GM11168 (cell line): Measurements from ENCODE around the gene GFER.
"Not testable (repeated sequence)": the region's sequence is repeated elsewhere in the genome, so short reads cannot be mapped to it uniquely, and the experiment has no call there.

Experiments used
- in situ Hi-C: fragments of 300-500 bp; cut with MboI; formaldehyde crosslinking; loops from one replicate; pipeline ENCODE4 v1.12.0; 2022; ENCODE audit warnings: low sequenced_read_pairs; ENCODE audit not compliant: unreplicated experiment

The GFER gene

GRCh38 chr16:2019921-2020831, 36.2 kb downstream of the GFER start:
- in situ Hi-C loops: loop anchor here (10.0 to 25.0 kb wide), 2 partner anchors 125 to 467 kb away; partner anchors contain the start of genes RAB26 and TBC1D24

GRCh38 chr16:2022723-2023091, 38.7 kb downstream of the GFER start:
- in situ Hi-C loops: loop anchor here (25.0 kb wide), 1 partner anchor 465 kb away; the partner anchor contains the start of gene TBC1D24

GRCh38 chr16:2023092-2024031, 39.4 kb downstream of the GFER start:
- in situ Hi-C loops: loop anchor here (25.0 kb wide), 1 partner anchor 464 kb away; the partner anchor contains the start of gene TBC1D24

DNA sequence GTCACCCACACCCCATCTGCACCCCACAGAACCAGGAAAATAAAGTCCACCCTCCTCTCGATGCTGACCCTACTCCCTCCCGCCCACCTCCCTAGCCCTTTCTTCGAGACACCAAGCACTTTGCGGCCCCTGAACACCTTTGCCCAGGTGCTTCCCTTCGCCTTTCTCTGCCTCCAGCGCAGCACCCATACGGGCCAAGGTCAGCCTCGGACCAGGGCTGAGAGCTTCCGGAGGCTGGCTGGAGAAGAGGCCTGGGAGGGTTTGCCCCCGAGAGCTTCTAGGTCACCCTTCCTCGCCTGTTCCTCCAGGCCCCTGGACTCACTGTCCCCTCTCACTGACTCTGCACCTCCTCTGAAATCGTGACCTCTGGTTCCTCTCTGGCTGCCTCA, 40.0 kb downstream of the GFER start:
- in situ Hi-C loops: loop anchor here (25.0 kb wide), 1 partner anchor 463 kb away; the partner anchor contains the start of gene TBC1D24

GRCh38 chr16:2025251-2025650, 41.3 kb downstream of the GFER start:
- in situ Hi-C loops: no loop called here

GRCh38 chr16:2025878-2026460, 42.0 kb downstream of the GFER start:
- in situ Hi-C loops: no loop called here

DNA sequence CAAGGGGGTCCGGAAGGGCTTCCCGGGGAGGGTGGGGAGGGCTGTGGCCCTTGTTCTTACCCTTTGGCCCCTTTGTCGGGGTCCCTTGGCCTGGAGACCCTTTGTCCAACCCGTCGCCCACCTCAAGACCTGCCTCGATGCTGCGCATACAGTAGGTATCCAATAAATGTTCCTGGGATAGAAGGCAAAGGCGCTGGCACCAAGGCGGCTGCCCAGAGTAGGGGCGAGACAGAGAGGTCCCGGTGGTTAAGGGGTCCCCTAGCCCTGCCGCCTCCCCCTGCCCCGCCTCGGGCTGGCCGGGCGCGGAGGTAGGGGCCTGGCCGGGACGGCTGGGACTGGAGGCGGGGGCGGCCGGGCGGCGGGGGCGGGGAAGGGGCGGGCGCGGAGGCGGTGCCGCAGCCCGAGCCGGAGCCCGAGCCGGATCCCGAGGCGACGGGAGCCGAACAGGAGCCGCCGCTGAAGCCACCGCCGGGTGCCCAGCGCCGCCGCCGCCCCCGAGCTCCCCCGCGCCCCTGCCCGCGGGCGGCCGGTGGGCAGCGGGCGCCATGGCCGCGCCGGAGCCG, 42.5 kb downstream of the GFER start, which contains the start of gene NHERF2:
NHERF2 (plus strand) TSS at position 442 of the 563 bp plus-strand sequence; CDS start at position 546, 104 bp downstream.
- in situ Hi-C loops: no loop called here

DNA sequence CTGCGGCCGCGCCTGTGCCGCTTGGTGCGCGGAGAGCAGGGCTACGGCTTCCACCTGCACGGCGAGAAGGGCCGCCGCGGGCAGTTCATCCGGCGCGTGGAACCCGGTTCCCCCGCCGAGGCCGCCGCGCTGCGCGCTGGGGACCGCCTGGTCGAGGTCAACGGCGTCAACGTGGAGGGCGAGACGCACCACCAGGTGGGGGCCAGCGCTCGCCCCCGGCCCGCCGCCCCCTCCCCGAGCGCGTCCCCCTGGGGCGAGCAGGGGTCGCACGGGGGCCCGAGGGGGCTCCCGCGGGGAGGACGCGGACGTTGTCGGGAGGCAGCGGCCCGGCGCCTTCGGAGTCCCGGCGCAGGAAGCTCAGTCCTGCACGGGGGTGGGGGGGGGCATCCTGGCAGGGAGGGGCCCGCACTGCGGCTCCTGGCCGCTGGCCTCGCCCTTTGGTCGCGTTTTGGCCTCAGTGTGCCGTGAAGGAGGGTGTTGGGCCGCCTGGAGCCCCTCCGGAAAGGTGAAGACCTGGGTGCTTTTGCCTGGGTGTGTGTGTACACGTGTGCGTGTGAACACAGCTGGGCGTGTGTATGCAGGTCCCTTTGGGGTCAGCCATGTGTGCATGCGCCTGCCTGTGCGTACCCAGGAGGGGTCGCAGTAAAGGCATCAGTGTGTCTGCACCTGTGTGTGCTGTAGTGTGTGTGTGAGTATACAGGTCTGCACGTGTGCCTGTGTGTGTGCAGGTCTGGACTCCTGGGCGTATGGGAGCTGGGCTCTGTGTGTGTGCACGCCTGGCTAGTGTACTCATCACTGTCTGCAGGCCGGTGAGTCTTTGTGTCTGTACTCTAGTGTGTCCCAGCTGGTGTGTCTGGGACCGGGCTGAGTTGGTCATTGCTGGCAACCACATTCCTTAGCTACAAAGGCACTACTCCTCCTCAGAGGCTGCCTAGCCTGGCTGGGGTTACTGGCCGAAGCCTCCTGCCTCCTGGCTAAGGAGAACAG, 43.3 kb downstream of the GFER start:
- in situ Hi-C loops: no loop called here

GRCh38 chr16:2028146-2028545, 44.2 kb downstream of the GFER start:
- in situ Hi-C loops: no loop called here

GRCh38 chr16:2028620-2029220, 44.7 kb downstream of the GFER start:
- in situ Hi-C loops: no loop called here

- in situ Hi-C loops: no loop called here
Observed at GRCh38 chr16:2029350-2029749, 45.4 kb downstream of the GFER start.

DNA sequence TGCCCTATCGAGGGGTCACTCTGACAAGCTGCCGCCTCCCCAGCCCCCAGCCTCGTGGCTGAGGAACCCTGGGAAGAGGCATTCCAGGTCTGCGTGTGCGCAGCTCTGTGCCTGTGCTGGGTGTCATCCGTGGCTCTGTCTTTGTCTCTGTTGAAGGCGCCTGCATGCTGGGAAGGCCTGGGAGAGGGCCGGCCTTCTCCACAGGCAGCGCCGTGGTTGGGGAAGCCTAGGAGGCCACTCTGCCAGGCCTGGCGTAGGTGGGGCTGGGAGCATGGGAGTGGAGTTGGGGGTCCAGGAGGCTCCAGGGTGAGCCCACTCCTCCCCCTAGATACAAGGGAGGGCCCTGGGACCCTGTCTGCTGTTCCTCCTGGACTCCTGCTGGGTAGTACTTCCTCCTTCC, 46.0 kb downstream of the GFER start:
- in situ Hi-C loops: no loop called here

DNA sequence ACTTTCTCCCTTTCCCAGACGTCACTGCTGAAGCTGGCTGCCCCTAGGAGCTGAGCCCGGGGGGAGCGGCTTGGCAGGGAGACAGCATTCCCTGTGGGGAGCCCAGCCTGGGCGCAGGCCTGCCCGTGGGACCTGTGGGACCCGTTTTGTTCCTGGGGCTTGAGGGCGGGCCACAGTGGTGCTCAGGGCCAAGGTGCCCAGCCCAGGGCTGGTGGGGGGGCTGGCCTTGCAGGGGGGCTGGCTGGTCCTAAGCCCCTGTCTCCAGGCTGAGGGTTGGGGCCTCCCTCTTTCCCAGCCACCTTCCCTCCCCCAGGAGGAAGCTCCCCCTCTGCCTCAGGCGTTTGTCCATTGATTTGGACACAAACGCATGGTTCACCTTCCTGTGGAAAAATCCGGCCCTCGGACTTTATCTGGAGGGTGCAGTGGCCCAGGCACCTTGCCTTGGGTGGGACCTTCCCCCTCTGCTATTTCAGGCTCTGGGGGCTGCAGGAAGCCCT, 47.1 kb downstream of the GFER start:
- in situ Hi-C loops: no loop called here

GRCh38 chr16:2032285-2033056, 48.5 kb downstream of the GFER start:
- in situ Hi-C loops: no loop called here

- in situ Hi-C loops: no loop called here
Observed at GRCh38 chr16:2033057-2033908, 49.3 kb downstream of the GFER start.

- in situ Hi-C loops: not testable (repeated sequence)
Observed at GRCh38 chr16:2033909-2034695, 50.1 kb downstream of the GFER start.
